Upper lobe of left lung (tissue), 4 donors: ENCODE data around the gene BCL2.

ENCODE experiments used
- CTCF ChIP-seq, 6 experiments: fragments of 450-650 bp in 4 of 6; fragments of 200-600 bp in 2 of 6; sonication (generic) in 2 of 6; IDR thresholded peaks; one replicate each; pipeline ENCODE4 v1.5.1; 2016 to 2019; ENCODE audit warnings: antibody characterized with exemption in 6 of 6
- EP300 ChIP-seq, 4 donors: sonication (generic); formaldehyde crosslinking; IDR thresholded peaks; one replicate each; pipeline ENCODE4 v1.5.1; 2017; ENCODE audit warnings: antibody characterized with exemption in 4 of 4, control low read depth in 2 of 4
- POLR2A ChIP-seq, 4 donors: fragments of 450-650 bp; IDR thresholded peaks; one replicate each; pipeline ENCODE4 v1.5.1; 2016 to 2017; ENCODE audit warnings: antibody characterized with exemption in 4 of 4, mild to moderate bottlenecking in 2 of 4
- POLR2AphosphoS5 ChIP-seq, 2 donors: sonication (generic); formaldehyde crosslinking; IDR thresholded peaks; one replicate each; pipeline ENCODE4 v1.5.1; 2017; ENCODE audit warnings: antibody characterized with exemption in 2 of 2

- TF ChIP-seq CTCF (IDR thresholded peaks at IDR 0.05) = no peak
- TF ChIP-seq POLR2A (IDR thresholded peaks at IDR 0.05) = no peak
- TF ChIP-seq EP300 (IDR thresholded peaks at IDR 0.05) = no peak
- TF ChIP-seq POLR2AphosphoS5 (IDR thresholded peaks at IDR 0.05) = no peak
Observed at GRCh38 chr18:63346031-63346430, 26.5 kb upstream of the BCL2 start.
